Osteoblast (primary cell): ENCODE results near the gene TTC7B. TPM values are rescaled to one million over a fixed set of nuclear protein-coding genes. Genes with fewer than 3 reads are reported as not detected.

Source experiments
- DNase-seq: peaks from one replicate; pipeline ENCODE4 v3.0.0; 2011; ENCODE audit warnings: low spot score, mixed read lengths; ENCODE audit not compliant: insufficient read length; ENCODE audit errors: missing footprints
- H2AFZ ChIP-seq: 2 replicates; pipeline ENCODE4 v1.6.0; 2011; ENCODE audit warnings: mild to moderate bottlenecking, low read length
- H3K27ac ChIP-seq: 2 replicates; pipeline ENCODE4 v1.5.1; 2011; ENCODE audit warnings: mild to moderate bottlenecking, low read depth, low read length, moderate library complexity
- H3K27me3 ChIP-seq: 2 replicates; pipeline ENCODE4 v1.6.0; 2012; ENCODE audit warnings: mild to moderate bottlenecking, control low read depth, inconsistent platforms, low read length, moderate library complexity; ENCODE audit not compliant: insufficient read depth
- H3K36me3 ChIP-seq: 2 replicates; pipeline ENCODE4 v1.5.1; 2011; ENCODE audit warnings: mild to moderate bottlenecking, low read length, control low read depth, moderate library complexity; ENCODE audit not compliant: insufficient read depth
- H3K4me1 ChIP-seq: 2 replicates; pipeline ENCODE4 v1.5.1; 2011; ENCODE audit warnings: mild to moderate bottlenecking, low read length, control low read depth, moderate library complexity; ENCODE audit not compliant: insufficient read depth
- H3K4me2 ChIP-seq: 2 replicates; pipeline ENCODE4 v1.6.0; 2011; ENCODE audit warnings: mild to moderate bottlenecking, low read length; ENCODE audit not compliant: insufficient read depth
- H3K4me3 ChIP-seq: fragments of 200-600 bp; sonication (generic); 3 replicates; pipeline ENCODE4 v1.5.1; 2012; ENCODE audit warnings: mild to moderate bottlenecking, low read length, inconsistent platforms; ENCODE audit not compliant: insufficient read depth
- H3K79me2 ChIP-seq: 2 replicates; pipeline ENCODE4 v1.6.0; 2012; ENCODE audit warnings: mild to moderate bottlenecking, low read length, control low read depth, inconsistent platforms; ENCODE audit not compliant: insufficient read depth
- H3K9me3 ChIP-seq: 2 replicates; pipeline ENCODE4 v1.5.1; 2011; ENCODE audit warnings: low read depth, low read length, control low read depth
- H4K20me1 ChIP-seq: 2 replicates; pipeline ENCODE4 v1.6.0; 2012; ENCODE audit warnings: mild to moderate bottlenecking, low read length, control low read depth; ENCODE audit not compliant: insufficient read depth
- CTCF ChIP-seq: IDR thresholded peaks from 2 replicates; pipeline ENCODE4 v1.5.1; 2011; ENCODE audit warnings: mild to moderate bottlenecking, low read depth, low read length, moderate library complexity; ENCODE audit errors: extremely low read depth
- total RNA-seq: library from RNA; depleted of rRNA; stranded (reverse); fragments of >200 nt; gene quantifications from 2 replicates; pipeline ENCODE4 v1.2.3, GENCODE V29; 2012

The TTC7B gene
- total RNA-seq, 1 donor = 14.5 TPM

DNA sequence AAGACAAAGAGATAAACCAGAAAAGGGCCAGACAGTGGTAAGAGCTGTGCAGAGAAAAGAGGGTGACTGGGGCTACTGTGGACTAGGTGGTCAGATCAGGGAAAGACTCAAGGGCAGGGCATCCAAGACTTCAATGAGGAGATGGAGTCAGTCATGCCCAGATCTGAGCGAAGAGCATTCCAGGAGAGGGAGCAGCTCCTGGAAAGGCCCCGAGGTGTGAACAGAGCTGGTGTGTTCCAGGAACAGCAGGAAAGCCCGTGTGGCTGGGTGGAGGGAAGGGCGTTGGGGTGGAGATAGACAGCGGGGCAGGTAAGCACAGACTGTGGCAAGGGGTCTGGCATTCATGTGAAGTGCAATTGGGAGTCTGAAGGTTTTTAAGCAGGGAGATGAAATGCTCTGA lies 16.8 kb downstream of the TTC7B start:
- Histone ChIP-seq H3K27ac (no peak overlapping the region), H3K79me2 (peaks cover 15% of the 10 kb centered on the region), H4K20me1 (peaks cover 3% of the 10 kb centered on the region), H2AFZ (no peak overlapping the region), H3K9me3 (no peaks in the 10 kb centered on the region), H3K27me3 (no peaks in the 10 kb centered on the region), H3K36me3 (no peaks in the 10 kb centered on the region), H3K4me2 (no peak overlapping the region), H3K4me3 (no peak overlapping the region), H3K4me1 (peaks cover 18% of the 10 kb centered on the region)
- no peak for TF ChIP-seq CTCF
- no peak for DNase-seq

GRCh38 chr14:90797919-90798318 lies 18.3 kb downstream of the TTC7B start:
- Histone ChIP-seq H3K4me3 (no peak overlapping the region), H3K27me3 (no peaks in the 10 kb centered on the region), H3K4me1 (peaks cover 14% of the 10 kb centered on the region), H3K36me3 (no peaks in the 10 kb centered on the region), H3K4me2 (no peak overlapping the region), H3K79me2 (peaks cover 14% of the 10 kb centered on the region), H3K27ac (no peak overlapping the region), H4K20me1 (peaks cover 3% of the 10 kb centered on the region), H3K9me3 (no peaks in the 10 kb centered on the region), H2AFZ (no peak overlapping the region)
- DNase-seq = no peak
- TF ChIP-seq CTCF = no peak

GRCh38 chr14:90797451-90797850 lies 18.8 kb downstream of the TTC7B start:
- H3K4me3 ChIP-seq = no peak overlapping the region
- H3K27ac ChIP-seq = no peak overlapping the region
- no peaks in the 10 kb centered on the region for H3K36me3 ChIP-seq
- H3K79me2 ChIP-seq = peaks cover 14% of the 10 kb centered on the region
- H4K20me1 ChIP-seq = peaks cover 3% of the 10 kb centered on the region
- no peak for DNase-seq
- H3K4me1 ChIP-seq = peaks cover 14% of the 10 kb centered on the region
- H3K9me3 ChIP-seq = no peaks in the 10 kb centered on the region
- H2AFZ ChIP-seq = no peak overlapping the region
- no peak for TF ChIP-seq CTCF
- H3K27me3 ChIP-seq = no peaks in the 10 kb centered on the region
- H3K4me2 ChIP-seq = no peak overlapping the region

GRCh38 chr14:90796329-90796728 lies 19.9 kb downstream of the TTC7B start:
- no peak for TF ChIP-seq CTCF
- Histone ChIP-seq H2AFZ (no peak overlapping the region), H3K4me2 (no peak overlapping the region)

More at GRCh38 chr14:90796329-90796728, 19.9 kb downstream of the TTC7B start:
- no peaks in the 10 kb centered on the region for H3K36me3 ChIP-seq
- H3K27me3 ChIP-seq = no peaks in the 10 kb centered on the region
- DNase-seq = no peak
- H4K20me1 ChIP-seq = peaks cover 3% of the 10 kb centered on the region
- no peaks in the 10 kb centered on the region for H3K9me3 ChIP-seq
- H3K4me3 ChIP-seq = no peak overlapping the region
- H3K4me1 ChIP-seq = peaks cover 14% of the 10 kb centered on the region
- H3K79me2 ChIP-seq = peaks cover 14% of the 10 kb centered on the region
- peak overlapping the region; percentile 25 for H3K27ac ChIP-seq
